Measurements from ENCODE around the gene C3orf70. TPM values are rescaled to one million over a fixed set of nuclear protein-coding genes. Genes with fewer than 3 reads are reported as not detected.

C3orf70 gene
- total RNA-seq, 2 experiments from 2014 or later = 0.06 TPM

Other genes starting within 250 kb of the C3orf70 start
- gene EHHADH, start 101.0 kb upstream of the C3orf70 start, total RNA-seq = 1 to 10 TPM; 5.4 to 6.1 TPM
- 10 to 100 TPM; 13.8 to 14.8 TPM for gene MAP3K13, start 210.1 kb upstream of the C3orf70 start, total RNA-seq

All from activated naive CD8-positive, alpha-beta T cell treated with anti-CD3 and anti-CD28 coated beads for 36 hours (primary cell).